GM18907 (cell line): ENCODE data around the gene PDE3A.
"Not testable (repeated sequence)": the region's sequence is repeated elsewhere in the genome, so short reads cannot be mapped to it uniquely, and the experiment has no call there.

Experiments
- ATAC-seq: cut with Tn5 transposase; IDR thresholded peaks from one replicate; pipeline ENCODE4 v1.9.1; 2021; ENCODE audit warnings: mild to moderate bottlenecking, moderate library complexity; ENCODE audit not compliant: unreplicated experiment

The PDE3A gene

DNA sequence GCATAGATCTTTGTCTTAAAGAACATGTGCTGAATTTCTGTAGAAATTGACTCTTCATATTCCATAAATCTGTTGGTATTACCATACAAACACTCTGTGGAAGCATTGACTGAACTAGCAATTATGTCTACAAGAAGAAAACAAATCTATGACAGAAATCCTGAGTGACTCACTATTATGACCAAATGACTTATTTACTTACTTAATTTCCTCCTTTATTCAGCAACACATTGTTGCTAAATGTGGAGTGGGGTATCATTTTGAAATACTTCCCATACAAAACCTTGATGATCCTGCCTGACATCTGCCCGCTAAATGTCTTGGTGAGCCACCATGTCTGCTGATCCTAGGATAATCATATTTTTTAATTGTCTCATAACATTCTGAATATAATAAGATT is 227.7 kb downstream of the PDE3A start:
- no peak for ATAC-seq

DNA sequence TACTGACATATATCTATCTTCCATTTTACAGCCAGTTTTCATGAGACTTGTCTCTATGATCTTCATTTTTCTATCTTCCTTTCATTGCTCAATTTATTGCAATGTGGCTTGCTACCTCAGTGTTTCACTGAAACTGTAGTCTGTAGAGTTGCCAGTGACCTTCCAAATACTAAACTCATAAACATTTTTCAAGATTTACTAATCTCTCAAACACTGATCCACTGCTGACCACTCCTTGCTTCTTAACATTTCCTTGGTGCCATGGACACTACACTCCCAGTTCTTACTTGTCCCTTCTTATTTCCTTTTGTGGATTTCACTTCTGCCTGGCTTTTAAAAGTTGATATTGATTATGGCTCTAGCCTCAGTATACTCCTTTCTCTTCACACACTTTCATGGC is 231.4 kb downstream of the PDE3A start:
- no peak for ATAC-seq

DNA sequence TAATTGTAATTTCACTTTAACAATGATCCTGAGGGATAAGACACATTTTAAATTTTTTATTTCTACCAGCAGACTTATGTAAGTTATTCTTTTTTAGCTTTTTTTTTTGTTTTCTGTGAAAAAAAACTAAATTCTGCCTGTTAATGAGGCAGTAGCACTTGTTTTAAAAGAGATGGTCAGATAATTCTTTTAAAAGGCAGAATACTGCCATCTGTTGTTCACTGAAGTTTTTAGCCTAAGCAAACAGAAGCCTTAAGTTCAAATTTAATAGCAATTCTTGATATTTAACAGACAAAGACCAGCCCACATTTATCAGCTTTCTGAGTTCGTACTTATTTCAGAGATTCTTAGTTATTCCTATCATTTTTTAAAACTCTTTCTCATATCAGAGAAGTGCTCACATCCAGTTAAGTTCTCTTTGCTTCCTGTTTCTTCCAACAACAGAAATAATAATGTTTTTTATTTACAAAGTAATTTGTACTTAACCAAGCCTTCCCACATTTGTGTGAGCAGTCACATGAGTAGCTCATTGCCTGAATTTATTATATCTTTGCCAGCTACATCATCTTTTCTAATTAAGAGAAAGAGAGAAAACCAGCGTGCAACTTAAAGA is 233.4 kb downstream of the PDE3A start:
- no peak for ATAC-seq

DNA sequence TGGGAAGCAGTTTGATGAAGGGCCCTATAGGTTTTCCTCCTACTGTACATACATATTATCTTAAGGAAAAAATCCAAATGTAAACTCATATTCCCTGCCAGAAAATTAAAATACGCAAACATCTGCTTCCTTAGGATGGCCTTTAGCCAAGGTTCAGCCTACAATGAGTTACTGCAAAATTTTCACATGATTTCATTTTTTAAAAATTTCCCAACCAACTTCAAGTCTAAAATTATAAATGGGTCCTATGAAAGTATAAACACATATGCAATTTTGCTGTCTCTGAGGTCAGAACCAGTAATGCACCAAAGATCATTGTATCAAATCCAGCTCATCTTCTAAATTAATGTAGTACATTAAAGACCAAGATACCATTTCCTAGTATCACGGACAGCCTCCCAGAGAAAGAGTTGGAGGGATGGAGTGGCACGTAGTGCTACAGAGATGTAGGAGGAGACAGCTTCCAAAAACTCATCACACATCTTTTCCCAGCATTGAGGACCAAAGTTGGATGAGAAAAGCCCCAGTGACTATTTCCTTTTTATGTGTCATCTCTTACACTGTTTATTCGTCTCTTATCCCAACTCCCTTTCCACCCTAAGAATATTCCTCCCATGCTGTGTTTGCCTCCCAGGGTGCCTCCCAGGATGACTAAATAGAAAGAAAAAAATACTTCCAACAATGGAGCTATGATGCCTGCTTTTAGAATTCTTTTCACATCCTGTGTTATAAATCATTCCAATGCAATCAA is 234.5 kb downstream of the PDE3A start:
- ATAC-seq: no peak

DNA sequence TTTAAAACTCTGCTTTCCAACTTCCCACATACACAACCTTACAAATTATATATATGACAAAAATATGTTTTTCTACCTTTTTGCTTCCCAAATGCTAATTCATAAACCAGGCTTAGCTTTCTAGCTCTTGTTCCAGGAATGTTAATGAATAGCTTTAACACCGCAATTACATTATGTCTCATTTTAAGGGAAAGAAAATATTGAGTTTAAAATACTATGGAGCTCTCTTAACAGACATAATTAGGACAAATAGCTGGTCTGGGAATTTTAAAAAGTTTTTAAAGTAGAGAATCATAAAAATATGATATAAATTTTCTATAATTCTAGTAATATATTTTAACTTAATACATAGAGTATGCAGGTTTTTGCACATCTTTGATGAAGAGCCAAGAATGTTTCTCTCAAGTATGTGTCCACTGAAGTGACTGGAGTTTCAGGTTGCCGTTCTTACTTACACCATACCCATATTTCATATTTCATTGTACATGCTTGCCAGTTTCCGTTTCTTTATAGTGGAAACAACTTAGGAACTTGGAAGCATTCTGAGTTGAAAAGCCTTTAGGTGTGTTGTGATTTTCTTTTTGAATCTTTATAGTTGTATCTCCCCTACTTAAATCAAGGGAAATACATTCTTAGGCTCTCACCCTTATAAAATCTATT is 236.2 kb downstream of the PDE3A start:
- no peak for ATAC-seq

DNA sequence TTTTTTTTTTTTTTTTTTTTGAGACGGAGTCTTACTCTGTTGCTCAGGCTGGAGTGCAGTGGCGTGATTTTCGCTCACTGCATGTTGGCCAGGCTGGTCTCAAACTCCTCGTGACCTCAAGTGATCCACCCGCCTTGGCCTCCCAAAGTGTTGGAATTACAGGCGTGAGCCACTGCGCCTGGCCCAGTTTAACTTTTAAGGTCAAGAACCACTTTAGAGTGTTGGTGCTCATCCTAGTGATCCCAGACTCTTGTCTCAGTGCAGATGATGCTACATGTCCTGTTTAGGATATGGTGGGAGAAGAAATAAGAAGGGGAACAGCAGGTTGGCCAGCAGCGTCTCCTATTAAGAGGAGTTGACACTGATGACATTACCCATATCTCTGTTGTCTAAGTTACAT is 246.7 kb downstream of the PDE3A start:
- ATAC-seq: not testable (repeated sequence)

DNA sequence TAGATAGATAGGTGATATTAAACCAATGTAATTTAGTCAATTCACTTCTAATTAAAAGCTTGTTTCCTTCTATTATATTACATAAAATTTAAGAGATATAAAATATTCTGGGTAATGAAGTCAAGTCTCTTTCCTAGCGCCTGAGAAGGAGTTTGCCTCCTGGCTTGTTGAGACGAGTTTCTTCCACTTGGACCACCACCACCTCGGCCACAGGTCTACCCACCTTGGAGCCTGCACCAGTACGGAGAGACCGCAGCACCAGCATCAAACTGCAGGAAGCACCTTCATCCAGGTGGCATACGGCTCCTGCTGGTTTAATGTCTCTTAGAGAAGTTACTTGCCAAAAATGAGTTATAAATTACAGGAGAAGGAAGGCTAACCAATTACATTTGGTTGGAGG is 247.8 kb downstream of the PDE3A start:
- ATAC-seq: no peak

DNA sequence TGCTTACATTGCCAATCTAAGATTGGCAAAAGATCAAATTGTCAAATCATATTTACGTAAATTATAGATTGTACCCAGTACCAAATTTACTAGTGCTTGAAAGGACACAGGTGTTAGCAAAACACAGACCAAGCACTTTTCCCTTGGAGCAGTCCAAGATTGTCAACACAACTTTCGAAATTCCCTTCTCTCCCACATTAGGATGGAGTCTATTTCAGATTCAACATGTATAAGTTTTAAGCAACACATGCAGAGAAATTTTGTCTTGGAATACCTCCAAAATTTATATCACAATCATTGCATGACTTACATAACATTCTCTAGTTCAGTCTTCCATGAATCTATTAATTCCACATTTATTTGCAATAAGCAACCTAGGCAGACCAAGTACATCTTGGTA is 251.9 kb downstream of the PDE3A start:
- no peak for ATAC-seq

DNA sequence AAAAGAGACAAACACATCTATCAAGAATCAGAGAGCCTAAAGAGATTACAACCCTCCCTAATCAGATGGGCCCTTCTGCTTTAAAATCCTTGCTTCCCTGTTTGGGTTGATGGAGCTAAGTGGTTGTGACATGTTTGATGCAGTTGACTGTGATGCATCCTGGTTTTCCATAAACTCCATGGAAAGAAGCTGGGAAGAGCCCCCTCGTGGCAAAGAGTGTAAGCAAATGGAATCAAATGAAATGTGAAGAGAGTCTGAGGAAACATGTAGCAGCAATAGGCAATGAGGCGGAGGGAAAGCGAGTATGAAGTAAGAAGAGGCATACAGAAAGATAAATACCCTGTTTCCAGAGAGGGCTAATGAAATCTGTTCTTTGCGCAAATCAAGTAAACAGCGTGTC is 256.4 kb downstream of the PDE3A start:
- ATAC-seq: no peak

DNA sequence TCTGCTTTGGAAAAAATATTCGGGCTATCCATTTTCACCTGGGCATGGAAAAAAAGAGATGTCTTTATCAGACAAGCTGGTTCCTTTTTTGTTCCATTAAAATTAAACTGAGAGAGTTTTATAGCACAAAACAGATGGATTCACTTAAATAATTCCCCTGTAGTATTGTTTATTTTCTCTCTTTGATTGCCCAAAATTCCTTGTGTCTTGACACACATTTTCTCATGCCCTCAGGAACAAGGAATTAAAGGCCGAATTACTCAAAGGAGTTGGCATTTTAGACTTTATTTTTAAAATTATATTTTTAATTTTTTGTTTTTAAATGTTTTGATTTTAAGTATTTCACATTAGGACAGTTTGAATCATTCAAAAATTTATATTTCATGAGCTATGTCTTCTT is 257.2 kb downstream of the PDE3A start:
- ATAC-seq: no peak

DNA sequence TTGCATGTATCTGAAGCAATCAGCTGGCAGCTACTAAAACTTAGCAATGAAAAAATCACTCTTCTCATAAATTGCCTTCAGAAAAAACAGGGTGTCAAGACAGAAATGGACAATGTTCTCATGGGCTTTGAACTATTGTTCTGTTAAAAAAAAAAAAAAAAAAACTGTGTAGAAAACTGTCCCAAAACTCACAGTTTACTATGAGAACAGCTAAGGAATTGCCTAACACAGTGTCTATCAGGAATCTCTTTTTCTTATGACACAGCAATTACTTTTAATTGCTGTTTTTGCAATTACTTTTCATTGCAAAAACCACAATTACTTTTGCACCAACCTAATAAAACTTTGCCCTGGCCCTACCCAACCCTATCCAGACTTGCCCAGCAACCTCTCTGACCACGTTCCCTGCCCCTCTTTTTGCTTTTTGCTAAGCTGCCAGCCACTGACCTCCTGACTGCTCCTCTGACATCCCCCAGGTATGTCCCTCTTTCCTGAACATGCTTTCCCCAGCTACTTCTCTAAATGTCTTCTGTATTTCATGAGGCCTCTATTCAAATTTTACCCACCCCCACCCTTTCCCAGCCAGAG is 258.8 kb downstream of the PDE3A start:
- ATAC-seq: no peak

DNA sequence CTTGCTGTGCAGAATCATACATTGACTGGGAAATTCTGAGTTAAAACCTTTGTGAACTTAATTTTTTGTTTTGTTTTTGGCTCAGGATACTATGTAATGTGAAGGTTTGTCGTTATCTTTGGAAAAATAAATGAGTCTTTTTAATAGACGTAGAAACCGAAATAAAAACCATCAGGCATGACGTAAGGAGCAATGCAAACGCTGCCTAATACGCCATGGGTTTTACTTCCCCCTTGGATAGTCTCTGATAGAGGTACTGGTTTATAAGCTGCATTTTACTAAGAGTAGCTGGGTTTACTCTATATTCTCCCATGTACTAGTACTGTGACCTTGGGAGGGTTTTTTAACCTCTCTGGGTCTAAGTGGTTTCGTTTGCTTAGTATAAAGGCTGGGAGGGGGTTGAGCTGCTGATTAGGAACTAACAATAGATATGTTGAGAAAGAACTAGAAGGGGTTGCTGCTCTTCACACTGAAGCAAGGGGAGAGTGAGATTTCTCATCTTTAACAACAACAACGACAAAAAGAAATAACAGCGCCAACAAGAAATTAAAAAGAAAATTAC is 260.0 kb downstream of the PDE3A start:
- no peak for ATAC-seq

DNA sequence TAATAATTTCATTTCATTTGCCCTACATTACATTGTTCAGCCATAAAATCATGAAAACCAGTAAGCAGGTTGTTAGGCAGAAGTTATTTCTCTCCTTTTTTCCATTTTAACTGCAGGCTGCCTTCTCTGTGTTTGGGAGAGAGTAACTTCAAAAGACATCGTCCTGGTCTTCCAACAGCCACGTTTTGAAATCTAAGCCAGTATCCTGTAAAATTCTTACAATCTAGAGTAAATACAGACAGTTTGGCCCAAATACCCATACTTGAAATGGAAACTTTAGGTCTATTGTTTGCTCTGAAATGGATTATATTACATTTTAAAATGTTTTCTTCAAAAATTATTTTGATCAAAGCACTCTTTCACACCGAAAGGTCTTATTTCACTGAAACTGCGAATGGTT is 260.7 kb downstream of the PDE3A start:
- ATAC-seq: no peak

DNA sequence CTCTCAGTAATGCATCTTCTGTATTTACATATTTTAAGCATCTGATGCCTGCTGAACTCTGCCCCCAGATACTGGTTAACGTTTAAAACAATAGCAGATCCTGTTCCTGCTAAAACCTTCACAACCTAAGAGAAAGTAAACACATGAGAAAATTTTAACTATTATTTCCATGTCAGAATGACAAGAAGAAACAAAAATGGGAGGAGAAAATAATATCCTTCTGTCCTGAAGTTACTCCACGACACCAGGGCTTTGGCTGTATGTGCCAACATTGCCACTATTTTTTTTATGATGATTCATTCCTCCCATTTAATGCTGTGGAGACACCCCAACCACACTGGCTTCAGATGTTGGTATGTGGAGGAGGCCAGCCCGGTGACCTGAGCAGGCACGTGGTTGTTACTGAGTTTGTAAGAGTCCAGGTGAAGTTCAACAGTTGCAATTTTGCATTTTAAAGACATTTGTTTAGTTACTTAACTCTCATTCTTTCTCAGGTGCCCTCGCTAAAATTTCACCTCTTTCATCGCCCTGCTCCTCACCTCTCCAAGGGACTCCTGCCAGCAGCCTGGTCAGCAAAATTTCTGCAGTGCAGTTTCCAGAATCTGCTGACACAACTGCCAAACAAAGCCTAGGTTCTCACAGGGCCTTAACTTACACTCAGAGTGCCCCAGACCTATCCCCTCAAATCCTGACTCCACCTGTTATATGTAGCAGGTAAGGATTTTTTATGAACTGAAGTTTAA is 261.2 kb downstream of the PDE3A start:
- ATAC-seq: no peak

DNA sequence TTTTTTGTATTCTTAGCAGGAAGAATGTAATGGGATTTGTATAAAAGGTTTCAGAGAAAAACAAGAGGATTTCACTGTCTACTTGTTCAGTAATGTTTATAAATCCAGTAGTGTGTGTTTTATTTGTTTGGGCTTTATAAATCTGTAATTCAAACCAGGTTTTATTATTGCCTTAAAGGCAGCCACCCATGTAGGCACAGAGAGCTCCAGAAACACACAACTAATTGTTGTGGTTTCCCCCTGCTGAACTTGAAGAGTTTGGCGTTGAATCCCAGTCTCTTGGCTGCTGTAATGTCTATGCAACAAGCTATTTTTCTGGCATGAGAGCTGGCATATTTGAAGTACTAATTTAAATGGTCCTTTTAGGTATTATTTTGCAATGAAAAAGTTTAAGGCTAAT is 263.4 kb downstream of the PDE3A start:
- no peak for ATAC-seq

DNA sequence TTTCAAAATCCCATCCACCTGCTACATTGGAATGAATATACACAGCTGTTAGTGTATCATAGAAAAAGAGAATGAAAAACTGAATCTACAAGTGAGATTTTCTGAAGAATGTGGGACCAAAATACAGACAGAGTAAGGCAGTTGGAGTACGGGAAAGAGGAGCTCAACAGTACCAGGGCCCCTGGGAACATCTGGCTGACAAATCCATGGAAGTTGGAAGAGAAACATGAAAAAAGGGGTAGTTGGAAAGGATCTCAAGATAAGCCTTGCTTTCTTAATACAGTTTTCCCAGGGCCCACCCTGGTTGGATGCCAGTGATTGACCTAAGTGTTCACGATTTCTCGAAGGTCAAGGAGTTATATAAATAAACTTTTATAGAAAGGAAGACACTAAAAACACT is 272.8 kb downstream of the PDE3A start:
- ATAC-seq: no peak

DNA sequence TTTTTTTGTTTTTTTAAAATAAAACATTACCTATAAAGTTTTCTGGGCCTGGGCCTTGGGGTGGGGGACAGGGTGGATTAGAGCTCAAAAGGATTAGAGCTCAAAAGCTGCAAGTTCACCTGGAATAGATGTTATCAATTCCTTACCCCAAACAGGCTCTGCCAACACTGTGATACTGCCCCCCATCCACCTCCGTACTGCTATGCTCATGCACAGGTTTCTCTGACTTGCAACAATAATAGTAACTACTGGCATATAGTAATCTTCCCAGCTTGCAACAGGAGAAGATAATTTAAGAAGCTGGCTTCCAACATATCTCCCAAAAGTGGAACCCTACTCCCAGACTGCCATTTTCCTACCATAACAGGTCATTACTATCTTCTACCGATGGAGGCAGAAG is 275.5 kb downstream of the PDE3A start:
- ATAC-seq: no peak

DNA sequence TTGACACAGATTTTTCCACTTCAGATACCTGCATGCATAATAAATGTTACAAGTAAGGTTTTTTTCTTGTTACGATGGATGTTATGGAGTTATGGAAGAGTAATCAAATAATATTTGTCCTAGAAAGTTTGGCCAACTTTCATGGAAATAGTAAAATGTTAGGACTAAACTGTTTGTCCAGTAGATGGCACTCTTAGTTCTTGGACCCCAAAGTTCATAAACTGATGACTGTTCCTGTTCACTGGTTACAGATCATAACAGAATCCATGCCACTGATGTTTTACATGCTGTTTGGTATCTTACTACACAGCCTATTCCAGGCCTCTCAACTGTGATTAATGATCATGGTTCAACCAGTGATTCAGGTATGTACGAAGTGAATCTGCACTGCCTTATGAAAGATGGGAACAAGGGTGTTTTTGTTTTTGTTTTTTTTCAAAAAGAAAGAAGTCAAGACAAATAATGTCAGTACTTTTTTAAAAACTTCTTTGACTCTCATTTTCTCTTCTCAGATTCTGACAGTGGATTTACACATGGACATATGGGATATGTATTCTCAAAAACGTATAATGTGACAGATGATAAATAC is 278.0 kb downstream of the PDE3A start:
- no peak for ATAC-seq

DNA sequence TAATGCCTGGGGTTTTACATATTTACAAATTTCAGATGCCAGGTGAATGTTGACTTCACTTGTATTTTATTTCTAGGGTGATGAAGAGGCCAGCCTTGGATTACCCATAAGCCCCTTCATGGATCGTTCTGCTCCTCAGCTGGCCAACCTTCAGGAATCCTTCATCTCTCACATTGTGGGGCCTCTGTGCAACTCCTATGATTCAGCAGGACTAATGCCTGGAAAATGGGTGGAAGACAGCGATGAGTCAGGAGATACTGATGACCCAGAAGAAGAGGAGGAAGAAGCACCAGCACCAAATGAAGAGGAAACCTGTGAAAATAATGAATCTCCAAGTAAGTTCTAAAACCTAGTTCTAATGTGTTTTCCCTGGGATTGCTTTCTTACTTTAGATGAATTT is 285.5 kb downstream of the PDE3A start:
- ATAC-seq: no peak

DNA sequence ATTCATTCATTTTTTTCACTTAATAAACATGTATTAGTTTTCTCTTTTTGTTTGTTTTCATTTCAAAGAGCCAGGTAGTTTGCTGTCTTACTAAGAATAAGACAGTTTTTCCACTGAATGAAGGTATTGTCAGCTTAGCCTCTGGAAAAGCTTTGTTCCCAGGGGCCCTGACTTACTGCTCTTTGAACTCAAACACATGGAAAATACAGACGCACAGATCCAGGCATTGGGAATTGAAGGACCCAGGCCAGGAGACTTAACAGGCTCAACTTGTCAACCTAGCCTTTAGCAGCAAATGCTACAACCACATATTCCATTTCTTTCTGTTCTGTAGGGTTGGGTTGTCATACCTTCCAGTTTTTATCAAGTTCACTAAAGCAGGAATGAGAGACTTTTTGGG is 288.3 kb downstream of the PDE3A start:
- ATAC-seq: no peak

DNA sequence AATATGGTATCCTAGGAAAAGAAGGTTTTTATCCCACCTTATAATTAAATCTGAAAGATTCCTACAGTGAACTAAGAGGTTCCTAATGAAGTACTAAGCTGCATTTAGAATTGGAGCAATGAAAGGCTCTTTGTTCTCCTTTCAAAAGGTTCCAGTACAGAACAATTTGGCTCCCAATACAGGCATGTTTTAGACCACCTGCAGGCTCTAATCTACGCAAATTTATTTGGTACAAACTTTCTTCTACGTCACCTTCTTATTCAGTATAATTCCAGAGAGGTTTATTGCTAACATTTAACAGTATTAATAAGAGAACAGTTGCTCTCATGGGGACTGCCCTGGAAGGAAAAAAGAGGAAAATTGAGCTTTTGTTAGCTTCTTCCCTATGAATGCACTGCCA is 289.2 kb downstream of the PDE3A start:
- ATAC-seq: no peak
